NCI-H2107 treated with DMSO at 0.1 percent for 48 hours (cell line): ENCODE data around the gene KDM4C.

Source experiments
- DNase-seq: peaks from one replicate; lab custom pipeline; 2025; ENCODE audit not compliant: unreplicated experiment; lab: John Stamatoyannopoulos, UW

KDM4C gene

GRCh38 chr9:7123743-7124142 lies 366.0 kb downstream of the KDM4C start:
- DNase-seq, result no peak

GRCh38 chr9:7125231-7125630 lies 367.5 kb downstream of the KDM4C start:
- no peak for DNase-seq

GRCh38 chr9:7129391-7129790 lies 371.6 kb downstream of the KDM4C start:
- no peak for DNase-seq

DNA sequence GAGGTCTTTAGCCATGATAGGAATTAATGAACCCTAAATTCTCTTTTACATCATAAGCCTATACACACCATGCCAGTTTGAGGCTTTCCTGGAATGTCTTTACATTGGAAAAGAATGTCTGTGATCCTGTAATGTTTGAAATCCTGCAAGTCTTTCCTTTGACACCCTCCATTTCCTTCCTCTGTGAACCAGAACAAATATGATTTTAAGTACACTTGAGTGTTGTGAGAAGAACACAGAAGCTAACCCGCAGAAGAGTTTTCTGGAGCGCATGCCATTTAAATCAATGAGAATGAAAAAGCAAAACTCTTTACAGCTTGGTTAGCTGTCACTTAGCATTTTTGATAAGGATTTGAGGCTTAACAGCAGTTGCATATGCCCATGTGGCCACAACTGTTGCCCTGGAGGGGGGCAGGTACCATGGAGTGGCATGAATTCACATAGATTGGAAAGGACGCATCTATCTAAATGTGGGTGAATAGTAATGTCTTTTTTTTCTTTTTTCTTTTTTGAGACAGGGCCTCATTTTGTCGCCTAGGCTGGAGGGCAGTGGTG lies 372.6 kb downstream of the KDM4C start:
- no peak for DNase-seq

DNA sequence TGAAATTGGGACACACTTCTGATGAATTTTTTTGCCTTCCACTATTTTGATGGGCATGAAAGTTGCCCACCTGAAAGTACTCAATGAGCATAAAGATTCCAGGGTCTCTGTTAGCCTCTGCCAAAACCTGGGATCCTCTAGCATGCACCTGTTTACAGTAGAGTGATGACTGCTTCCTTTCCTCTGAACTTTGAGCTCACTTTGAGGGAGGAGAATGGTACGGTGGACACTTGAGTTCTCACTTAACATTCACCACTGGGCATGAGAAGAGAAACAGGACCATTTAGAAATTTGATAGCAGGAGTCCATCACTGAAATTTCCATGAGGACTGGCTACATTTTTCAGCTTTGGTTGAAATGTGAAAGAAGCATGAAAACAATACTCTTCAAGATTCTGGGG lies 374.8 kb downstream of the KDM4C start:
- no peak for DNase-seq

DNA sequence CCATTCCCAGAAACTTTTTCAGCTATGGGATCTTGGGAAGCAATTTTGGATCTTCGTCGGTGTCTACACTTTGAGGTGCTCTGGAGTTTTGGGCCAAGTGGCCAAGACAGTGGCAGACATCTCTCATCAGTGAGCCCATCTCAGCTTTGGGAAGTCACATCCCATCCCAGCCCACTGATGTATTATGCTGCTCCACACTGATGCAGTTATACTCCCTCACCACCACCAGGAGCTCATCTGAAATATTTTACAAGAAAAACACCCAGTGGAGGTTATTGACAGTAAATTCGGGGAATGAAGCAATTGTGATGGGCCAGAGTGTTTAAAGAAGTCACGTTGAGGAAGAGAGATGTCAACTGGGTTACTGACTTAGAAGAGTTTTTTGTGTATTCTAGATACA lies 378.0 kb downstream of the KDM4C start:
- no peak for DNase-seq

DNA sequence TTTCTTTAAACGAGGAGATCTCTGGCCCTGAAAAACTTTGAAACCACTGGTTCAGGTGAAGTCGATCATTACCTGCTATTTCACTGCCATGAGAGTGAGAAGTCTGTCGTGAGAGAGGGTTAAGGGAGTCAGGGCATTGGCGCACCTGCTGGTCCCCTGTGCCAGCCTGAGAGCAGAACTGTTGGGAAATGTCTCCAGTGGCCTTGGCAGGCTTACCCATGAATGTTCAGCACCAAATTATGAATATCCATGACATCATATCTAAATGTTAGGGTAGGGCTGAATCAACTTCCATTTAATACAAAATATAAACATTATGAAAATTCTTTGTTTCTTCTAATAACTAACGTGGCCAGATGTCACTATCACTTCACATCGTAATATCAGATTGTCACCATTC lies 379.3 kb downstream of the KDM4C start:
- no peak for DNase-seq

- DNase-seq, result no peak
These were observed 379.8 kb downstream of the KDM4C start for GRCh38 chr9:7137571-7137970.

DNA sequence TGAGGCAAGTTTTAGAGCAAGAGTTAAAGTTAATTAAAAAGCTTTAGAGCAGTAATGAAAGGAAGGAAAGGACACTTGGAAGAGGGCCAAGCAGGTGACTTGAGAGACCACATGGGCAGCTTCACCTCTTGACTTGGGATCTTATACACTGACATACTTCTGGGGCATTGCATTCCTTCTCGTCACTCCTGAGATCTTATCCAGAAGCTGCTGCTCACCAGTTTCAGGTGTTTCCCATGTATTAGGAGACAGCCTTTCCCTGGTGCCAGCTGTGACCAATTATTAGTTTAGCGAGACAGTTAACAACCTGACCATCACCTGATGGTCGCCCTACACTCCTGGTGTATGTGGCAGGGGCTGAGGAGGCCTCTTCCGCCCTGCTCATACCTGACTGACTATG lies 382.1 kb downstream of the KDM4C start:
- no peak for DNase-seq

DNA sequence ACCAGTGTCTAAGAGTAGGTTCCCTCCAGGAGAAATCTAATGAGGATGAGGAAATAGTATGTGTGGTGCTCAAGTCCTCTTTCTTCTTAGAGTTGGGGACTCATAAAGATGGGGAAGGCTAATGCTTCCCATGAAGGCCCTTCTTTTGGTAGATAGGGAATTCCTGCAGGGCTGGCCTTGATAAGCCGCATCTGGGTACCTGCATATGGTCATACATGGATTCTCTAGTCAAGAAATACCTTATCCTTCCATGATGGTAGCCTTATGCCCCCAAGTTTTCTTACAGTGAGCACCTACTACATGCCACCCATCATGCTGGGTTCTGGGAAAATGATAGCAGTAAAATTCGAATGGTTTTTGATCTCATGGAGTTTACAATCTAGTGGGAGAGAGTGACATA lies 382.6 kb downstream of the KDM4C start:
- no peak for DNase-seq

DNA sequence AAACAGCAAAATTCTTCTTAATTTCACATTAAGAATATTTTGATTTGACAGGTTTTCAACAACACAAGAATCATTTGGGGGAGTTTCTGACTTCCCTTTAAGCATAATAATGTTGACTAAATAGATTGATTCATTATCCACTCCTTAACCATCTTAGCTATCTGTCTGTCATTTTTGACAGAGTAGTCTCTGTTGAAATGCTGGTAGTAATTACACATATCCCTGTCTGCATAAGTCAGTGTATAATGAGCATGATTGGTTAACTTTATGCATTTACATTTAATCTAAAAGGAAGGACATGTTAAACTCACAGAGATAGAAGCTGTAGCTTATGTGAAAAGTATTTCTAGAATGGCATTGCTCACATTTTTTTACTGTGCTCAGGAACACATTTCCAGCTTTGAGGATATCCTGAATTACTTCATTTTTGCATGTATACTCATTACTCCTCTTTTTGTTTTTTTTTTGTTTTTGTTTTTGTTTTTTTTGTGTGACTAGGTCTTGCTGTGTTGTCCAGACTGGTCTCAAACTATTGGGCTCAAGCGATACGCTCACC lies 385.9 kb downstream of the KDM4C start:
- no peak for DNase-seq

- DNase-seq, result no peak
These were observed 386.7 kb downstream of the KDM4C start for GRCh38 chr9:7144265-7145046.

DNA sequence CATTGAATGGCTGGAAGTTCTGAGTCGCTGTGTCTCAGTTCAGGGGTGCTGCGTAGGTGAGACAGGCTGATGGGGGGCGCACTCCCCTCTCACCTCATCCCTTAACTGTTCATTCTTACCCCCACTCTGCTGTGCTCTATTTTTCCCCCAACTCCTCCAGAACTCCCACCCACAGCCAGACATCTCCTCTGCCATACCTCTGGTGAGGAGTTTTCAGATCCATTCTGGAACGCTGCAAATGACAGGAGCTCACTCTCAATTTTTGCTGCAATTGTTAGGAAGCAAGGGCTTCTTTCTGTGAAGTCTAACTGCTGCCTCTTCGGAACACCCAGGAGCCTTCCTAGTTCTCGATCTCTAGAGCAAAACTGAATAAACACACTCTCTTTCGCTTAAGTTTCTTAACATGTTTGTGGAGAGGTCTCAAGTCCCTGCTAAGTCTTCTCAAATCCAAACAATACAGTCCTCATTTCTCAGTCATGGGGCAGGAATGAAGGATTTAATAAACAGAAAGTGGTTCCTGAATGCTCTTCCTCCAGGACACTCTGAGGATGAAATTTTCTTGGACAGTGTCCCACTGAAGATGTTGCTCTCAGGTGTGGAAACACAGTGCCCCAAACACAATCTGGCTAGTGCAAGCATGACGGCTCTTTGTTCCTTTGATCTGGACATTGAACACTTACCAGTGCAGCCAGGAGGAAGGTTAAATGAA lies 387.7 kb downstream of the KDM4C start:
- no peak for DNase-seq

GRCh38 chr9:7146582-7146981 lies 388.8 kb downstream of the KDM4C start:
- DNase-seq, result no peak

- no peak for DNase-seq
These were observed 389.6 kb downstream of the KDM4C start for GRCh38 chr9:7147121-7148090.

DNA sequence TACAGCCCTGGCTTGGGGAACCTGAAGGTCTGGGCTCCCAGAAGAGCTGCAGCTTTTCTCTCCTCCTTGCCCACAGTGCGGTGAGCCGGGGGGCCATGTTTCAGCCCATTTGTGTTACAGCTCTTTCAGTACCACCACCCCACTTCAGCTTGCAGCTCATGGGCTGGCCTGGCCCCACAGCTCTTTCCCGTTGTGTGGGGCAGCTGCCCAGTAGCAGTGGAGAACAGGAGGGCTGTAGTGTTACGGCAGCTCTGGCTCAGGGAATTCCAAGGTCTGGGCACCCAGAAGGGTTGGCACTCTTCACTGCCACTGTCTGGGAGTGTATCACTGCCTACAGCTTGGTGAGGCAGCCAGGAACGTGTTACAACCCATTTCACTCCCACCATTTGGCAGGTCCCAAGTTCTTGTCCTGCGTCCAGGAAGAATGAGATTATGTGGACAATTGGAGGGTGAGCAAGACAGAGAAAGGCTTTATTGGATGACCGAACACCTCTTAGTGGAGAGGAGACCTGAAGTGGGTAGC lies 390.5 kb downstream of the KDM4C start:
- no peak for DNase-seq

DNA sequence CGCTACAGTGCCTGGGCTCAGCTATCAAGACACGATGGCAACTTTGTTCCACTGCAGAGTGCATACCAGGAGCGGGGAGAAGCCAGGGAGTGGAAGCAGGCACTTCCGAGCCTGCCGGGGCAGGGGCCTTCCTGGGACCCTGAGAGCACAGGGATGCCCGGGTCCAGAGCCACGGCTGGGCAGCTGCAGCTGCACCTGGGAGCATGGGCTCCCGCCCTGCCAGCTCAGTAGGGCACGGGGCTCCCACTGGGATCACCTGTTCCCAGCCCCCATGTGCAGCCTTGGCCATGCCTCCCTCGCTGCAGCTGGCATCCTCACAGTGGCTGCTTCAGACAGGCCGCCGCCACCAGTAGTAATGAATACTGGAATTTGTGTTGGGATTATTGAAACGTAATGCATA lies 391.5 kb downstream of the KDM4C start:
- no peak for DNase-seq

DNA sequence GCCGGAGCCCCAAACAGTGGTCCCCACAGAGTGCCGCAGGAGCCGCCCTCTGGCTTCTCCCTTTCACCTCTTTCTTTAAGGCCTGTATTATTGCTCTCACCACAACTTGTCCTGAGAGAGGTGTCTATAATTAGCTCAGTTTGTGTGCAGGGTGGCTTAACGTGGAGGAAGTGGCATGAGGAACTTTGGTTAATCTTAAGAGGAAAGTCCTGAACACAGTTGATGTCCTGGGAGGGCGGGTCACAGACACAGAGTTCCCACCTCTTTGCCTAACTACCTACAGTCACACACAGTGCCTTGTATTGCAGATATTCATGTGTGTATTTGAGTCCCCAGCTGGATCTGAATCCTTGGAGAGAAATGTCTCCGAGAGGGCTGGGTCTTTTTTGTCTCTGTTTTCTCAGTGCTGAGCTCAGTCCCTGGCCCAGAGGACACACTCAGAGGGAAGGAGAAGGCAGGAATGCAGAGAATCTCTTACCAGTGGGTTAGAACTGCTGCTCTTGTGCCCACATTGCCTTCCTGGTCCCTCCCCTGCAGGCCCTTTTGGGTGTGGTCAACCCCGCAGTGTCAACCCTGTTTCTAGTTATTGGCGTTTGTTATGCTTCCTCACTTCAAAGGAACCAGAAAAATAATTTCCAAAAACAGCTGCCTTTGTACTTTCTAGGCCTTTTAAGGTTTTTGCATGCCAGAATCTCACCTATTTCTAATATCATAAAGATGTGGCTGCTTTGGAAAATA lies 392.5 kb downstream of the KDM4C start:
- DNase-seq, result no peak

- no peak for DNase-seq
These were observed 395.4 kb downstream of the KDM4C start for GRCh38 chr9:7153134-7153533.

- no peak for DNase-seq
These were observed 395.8 kb downstream of the KDM4C start for GRCh38 chr9:7153566-7153965.
